GM12892 (cell line): ENCODE results near the gene AVPR2.

Experiments used
- POLR2A ChIP-seq: IDR thresholded peaks from 2 replicates; pipeline ENCODE4 v1.6.1; 2011; ENCODE audit warnings: low read depth, low read length, control low read depth
- POLR2AphosphoS5 ChIP-seq: IDR thresholded peaks from 2 replicates; pipeline ENCODE4 v1.6.1; 2011; ENCODE audit warnings: low read depth, low read length, control low read depth
- TAF1 ChIP-seq: IDR thresholded peaks from 2 replicates; pipeline ENCODE4 v1.6.1; 2011; ENCODE audit warnings: low read depth, mild to moderate bottlenecking, control low read depth, low read length, borderline replicate concordance

DNA sequence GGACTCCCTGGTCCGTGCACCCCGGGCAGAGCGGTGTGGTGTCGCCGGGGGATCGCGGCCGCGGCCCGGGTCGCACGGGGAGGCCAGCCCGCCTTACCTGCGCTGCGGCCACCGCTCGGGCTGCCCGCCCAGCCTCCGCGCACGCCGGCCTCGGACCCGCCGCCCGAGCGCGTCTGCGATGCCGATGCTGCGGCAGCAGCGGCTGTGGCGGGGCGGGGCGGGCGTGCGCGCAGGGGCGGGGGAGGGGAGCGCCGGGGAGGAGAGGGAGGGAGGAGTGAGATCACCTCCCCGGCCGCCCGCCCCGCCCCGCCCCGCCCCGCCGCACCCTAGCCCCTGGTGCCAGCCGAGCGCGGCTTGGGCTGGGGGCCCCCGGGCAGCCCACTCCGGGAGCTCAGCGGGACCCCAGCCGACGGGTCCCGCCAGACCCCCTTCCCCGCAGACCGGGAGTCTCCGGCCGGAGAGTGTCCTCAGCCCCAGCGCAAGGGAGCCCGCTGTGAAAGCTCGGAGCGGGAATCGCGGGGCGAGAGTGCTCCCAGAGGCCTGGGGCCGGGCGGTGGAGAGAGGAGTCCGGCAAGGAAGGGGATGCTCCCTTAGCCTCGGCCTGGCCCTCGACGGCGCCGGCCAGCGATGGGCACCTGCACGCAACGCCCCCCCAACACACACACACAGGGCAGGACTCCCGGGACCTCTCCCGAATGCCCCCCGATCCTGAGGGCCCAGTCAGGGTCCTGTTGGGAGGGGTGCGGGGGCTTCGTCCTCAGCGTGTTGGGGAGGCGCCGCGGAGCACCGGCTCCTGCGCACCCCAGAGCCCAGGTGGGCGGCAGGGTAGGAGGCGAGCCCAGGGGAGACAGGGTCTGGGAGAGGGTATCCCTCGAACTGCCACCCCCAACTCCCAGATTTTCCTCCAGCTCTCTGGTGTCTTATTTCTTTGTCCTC lies 18.2 kb upstream of the AVPR2 start, which contains the start of gene L1CAM:
- TF ChIP-seq POLR2AphosphoS5: no peak
- no peak for TF ChIP-seq POLR2A
- no peak for TF ChIP-seq TAF1
